HepG2 (cell line): ENCODE measurements around the gene MT4. TPM values are rescaled to one million over a fixed set of nuclear protein-coding genes. Genes with fewer than 3 reads are reported as not detected.

Experiments
- ATAC-seq: fragments of 200-7000 bp; cut with Tn5 transposase; 3 replicates; pipeline ENCODE4 v1.9.1; 2020; ENCODE audit warnings: mild to moderate bottlenecking, moderate library complexity
- BruUV-seq: library from RNA; stranded (reverse); fragments of 400-500 nt; replicated peaks from 2 replicates; lab custom pipeline; 2021; lab: Mats Ljungman, UMichigan
- CTCF ChIA-PET: fragments of 300-600 bp; formaldehyde crosslinking; extraction: SDS; loops from one replicate; lab custom pipeline; 2021; ENCODE audit warnings: low total read pairs, inconsistent platforms, low intra/inter-chr PET ratio; lab: Yijun Ruan, JAX
- POLR2A ChIA-PET: fragments of 350-600 bp; sonication (Branson Sonifier 250); formaldehyde crosslinking; loops from one replicate; lab custom pipeline; 2020; ENCODE audit warnings: antibody characterized with exemption, inconsistent platforms; lab: Yijun Ruan, JAX
- DNase-seq: peaks from one replicate; pipeline ENCODE4 v3.0.0-alpha.2; 2015; ENCODE audit warnings: low spot score
- FAIRE-seq: peaks from 3 replicates; lab custom pipeline; 2011; peaks lifted over from hg19 to GRCh38; lab: Jason Lieb, UNC
- H2AFZ ChIP-seq: one replicate; pipeline ENCODE4 v1.6.1; 2011; ENCODE audit warnings: low read length, inconsistent platforms
- H3K27ac ChIP-seq: fragments of 300-600 bp; 3 replicates; pipeline ENCODE4 v1.8.0; 2011; ENCODE audit warnings: mixed run types, mild to moderate bottlenecking, mixed read lengths, low read length, inconsistent platforms; ENCODE audit not compliant: insufficient read depth; ENCODE audit errors: extremely low read length
- H3K27me3 ChIP-seq, 2 experiments: fragments of 200-600 bp in 1 of 2; 2 replicates in 1 of 2; 3 replicates in 1 of 2; pipeline versions ENCODE4 v1.6.0 to v1.8.0; 2011; ENCODE audit warnings: low read length in 2 of 2, mild to moderate bottlenecking in 2 of 2, moderate library complexity in 2 of 2, inconsistent platforms in 1 of 2; ENCODE audit not compliant: insufficient read depth in 2 of 2, control insufficient read depth in 1 of 2
- H3K36me3 ChIP-seq, 2 experiments: fragments of 200-600 bp in 1 of 2; replicated peaks in 1 of 2; 2 replicates in 1 of 2; 3 replicates in 1 of 2; pipeline versions ENCODE4 v1.5.1 to v1.8.0; 2011; ENCODE audit warnings: low read length in 2 of 2, inconsistent platforms in 1 of 2; ENCODE audit not compliant: insufficient read depth in 2 of 2, control insufficient read depth in 1 of 2
- H3K4me1 ChIP-seq: 2 replicates; pipeline ENCODE4 v1.5.1; 2012; ENCODE audit warnings: low read length, inconsistent platforms; ENCODE audit not compliant: insufficient read depth
- H3K4me2 ChIP-seq: 2 replicates; pipeline ENCODE4 v1.6.0; 2011; ENCODE audit warnings: low read depth, low read length, inconsistent platforms
- H3K4me3 ChIP-seq, 3 experiments: fragments of 200-600 bp in 1 of 3; sonication (generic), shearing (Covaris generic) in 1 of 3; replicated peaks in 1 of 3; 2 replicates each; pipeline ENCODE4 v1.5.1; 2011 to 2016; ENCODE audit warnings: low read length in 3 of 3, inconsistent platforms in 2 of 3, low read depth in 2 of 3, mild to moderate bottlenecking in 2 of 3, control low read depth in 1 of 3, mixed read lengths in 1 of 3; ENCODE audit not compliant: insufficient read depth in 1 of 3
- H3K79me2 ChIP-seq: one replicate; pipeline ENCODE4 v1.6.1; 2011; ENCODE audit warnings: low read length, inconsistent platforms; ENCODE audit not compliant: insufficient read depth
- H3K9ac ChIP-seq: 2 replicates; pipeline ENCODE4 v1.6.0; 2011; ENCODE audit warnings: mild to moderate bottlenecking, low read depth, low read length, inconsistent platforms; ENCODE audit not compliant: insufficient read depth
- H3K9me3 ChIP-seq: 2 replicates; pipeline ENCODE4 v1.5.1; 2012; ENCODE audit warnings: mild to moderate bottlenecking, low read length
- H4K20me1 ChIP-seq: 2 replicates; pipeline ENCODE4 v1.6.0; 2011; ENCODE audit warnings: inconsistent platforms, mild to moderate bottlenecking, low read length, moderate library complexity; ENCODE audit not compliant: insufficient read depth
- BORCS8-MEF2B ChIP-seq: sonication (generic); formaldehyde crosslinking; IDR thresholded peaks from 2 replicates; pipeline ENCODE4 v1.8.0; 2022; ENCODE audit warnings: mild to moderate bottlenecking, missing genetic modification reagents
- E2F5 ChIP-seq: sonication (generic); formaldehyde crosslinking; conservative IDR thresholded peaks from 2 replicates; pipeline ENCODE4 v1.4.0; 2020; ENCODE audit warnings: missing genetic modification reagents
- ZNF205 ChIP-seq: IDR thresholded peaks from 2 replicates; pipeline ENCODE4 v1.6.1; 2018; ENCODE audit warnings: missing biosample characterization, missing genetic modification reagents
- ZNF512 ChIP-seq: sonication (generic); formaldehyde crosslinking; IDR thresholded peaks from 2 replicates; pipeline ENCODE4 v1.4.0; 2020; ENCODE audit warnings: mild to moderate bottlenecking, missing genetic modification reagents
- ZNF567 ChIP-seq: sonication (generic); formaldehyde crosslinking; IDR thresholded peaks from 2 replicates; pipeline ENCODE4 v1.8.1; 2023; ENCODE audit warnings: mild to moderate bottlenecking, missing genetic modification reagents, borderline replicate concordance
- ZNF713 ChIP-seq: sonication (generic); formaldehyde crosslinking; IDR thresholded peaks from 2 replicates; pipeline ENCODE4 v1.4.0; 2020; ENCODE audit warnings: mild to moderate bottlenecking, missing genetic modification reagents
- WGBS: methylation state at CpG from one replicate; pipeline ENCODE4 v1.1.6; 2017; ENCODE audit warnings: low lambda C conversion rate; 5-methylcytosine and 5-hydroxymethylcytosine counted together
- in situ Hi-C: cut with HindIII; loops from 2 replicates; pipeline ENCODE4 v1.10.0; 2017; ENCODE audit warnings: low pct_unique_long_range_greater_than_20kb; ENCODE audit not compliant: extremely low pct_ligation_motif_present
- intact Hi-C: fragments of 100-400 bp; cut with micrococcal nuclease; formaldehyde crosslinking; loops from one replicate; pipeline ENCODE4 v1.10.0; 2022; ENCODE audit not compliant: unreplicated experiment
- polyA plus RNA-seq, 8 experiments: library from polyadenylated mRNA; depleted of rRNA in 3 of 8; stranded (reverse) in 7 of 8; unstranded in 1 of 8; fragments of >200 nt; fragmentation: Illumina TruSeq in 4 of 8; extraction: Trizol in 4 of 8; gene quantifications; 2 replicates each; pipeline versions ENCODE4 v1.2.1 to v1.2.3, GENCODE V29; 2011 to 2016; ENCODE audit warnings: low read depth in 4 of 8, missing spikeins in 1 of 8, mixed read lengths in 1 of 8; ENCODE audit not compliant: insufficient read depth in 1 of 8
- total RNA-seq, 5 experiments: library from RNA; depleted of rRNA; stranded (reverse); fragments of >200 nt; fragmentation: Illumina TruSeq; extraction: Trizol; gene quantifications; 2 replicates each; pipeline ENCODE4 v1.2.3, GENCODE V29; 2016; ENCODE audit warnings: low read depth in 1 of 5
- TF ChIP-seq, protein P1 (sequence below): sonication (generic); formaldehyde crosslinking; IDR thresholded peaks from 2 replicates; pipeline ENCODE4 v1.9.0; 2021; ENCODE audit warnings: missing genetic modification reagents, borderline replicate concordance
- TF ChIP-seq, protein P2 (sequence below): sonication (generic); formaldehyde crosslinking; conservative IDR thresholded peaks from 2 replicates; pipeline ENCODE4 v1.8.1; 2023; ENCODE audit warnings: missing genetic modification reagents

The MT4 gene
- total and polyA plus RNA-seq, 2 of the 13 experiments (the other 11 are each of a cell fraction or from before 2014, with no cell fraction given) = not detected

DNA sequence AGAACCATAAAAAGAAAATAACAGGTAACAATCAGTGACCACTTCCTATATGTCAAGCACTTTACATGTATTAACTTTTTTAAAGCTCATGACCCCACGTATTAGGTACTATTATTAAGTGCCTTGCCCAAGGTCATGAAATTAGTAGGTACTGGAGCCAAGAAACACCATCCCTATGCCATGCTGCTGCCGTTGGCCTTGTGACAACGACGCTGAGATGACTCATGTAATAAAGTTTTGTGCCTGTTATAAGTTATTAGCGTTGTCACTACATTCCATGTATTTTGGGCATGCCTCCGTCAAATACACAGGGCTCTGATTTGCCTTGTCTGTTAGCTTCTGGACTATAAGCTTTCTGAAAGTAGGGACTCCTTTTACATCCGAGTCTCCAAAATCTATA is 46.4 kb upstream of the MT4 start:
- BruUV-seq = TSS peak; percentile 74

DNA sequence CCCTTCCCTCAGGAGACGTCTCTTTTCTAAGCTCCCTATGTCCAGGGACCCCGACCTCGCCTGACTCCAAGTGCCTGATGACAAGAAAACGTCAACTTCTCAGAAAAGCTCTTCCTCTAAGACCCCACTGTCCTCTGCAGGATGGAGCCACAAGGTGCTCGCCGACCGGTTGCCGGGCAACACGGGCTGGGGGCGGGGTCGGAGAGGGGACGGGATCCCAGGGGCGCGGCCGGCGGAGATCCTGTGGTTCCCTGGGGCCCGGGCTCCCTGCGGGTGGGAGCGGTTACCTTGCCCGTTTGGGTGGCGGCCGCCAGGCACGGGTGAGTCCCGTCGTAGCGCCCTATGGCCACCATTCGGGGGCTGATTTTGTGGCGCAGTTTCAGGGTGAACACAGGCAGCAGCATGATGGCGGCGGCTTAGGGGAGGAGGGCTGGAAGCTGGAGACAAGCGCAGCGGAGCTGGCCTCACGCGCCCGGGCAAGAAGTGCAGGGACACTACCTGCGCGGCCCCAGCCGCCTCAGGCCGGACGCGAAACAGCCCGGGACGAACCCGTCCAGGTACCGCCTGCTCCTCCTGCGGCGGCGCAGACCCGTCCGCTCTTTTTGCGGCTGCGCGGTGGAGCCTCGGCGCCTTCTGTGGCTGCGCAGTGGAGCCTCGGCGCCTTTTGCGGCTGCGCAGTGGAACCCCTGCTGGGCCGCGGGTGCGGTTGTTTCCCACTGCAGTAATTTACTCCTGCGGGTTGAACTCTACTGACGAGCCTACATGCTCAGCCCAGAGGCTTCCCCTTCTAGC is 45.2 kb upstream of the MT4 start, which contains the start of gene BBS2:
BBS2 (minus strand) TSS at position 566 of the 792 bp plus-strand sequence; CDS start at position 404, 162 bp downstream.
- in situ Hi-C loops = loop anchor here (10.0 kb wide), 1 partner anchor 185 kb away; no protein-coding TSS in a partner anchor
- H3K27ac ChIP-seq = peak within 1 kb of the TSS; percentile 46
- peaks cover 32% of the 10 kb centered on the region for H3K4me1 ChIP-seq
- peak within 1 kb of the TSS; percentile 70 for H3K9ac ChIP-seq
- H3K4me2 ChIP-seq = peak within 1 kb of the TSS; percentile 90
- H3K9me3 ChIP-seq = no peaks in the 10 kb centered on the region
- ChIA-PET CTCF (no interaction called here), POLR2A (interaction anchor here (1.1 kb wide), 1 partner anchor 40 kb away, joined by 3 read pairs; no protein-coding TSS in a partner anchor)
- ATAC-seq (peak; percentile 98), DNase-seq (peak; percentile 87), FAIRE-seq (no peak)
- H3K4me3 ChIP-seq = peak within 1 kb of the TSS; percentile 71 to 95 (median 87)
- peak within 1 kb of the TSS; percentile 74 for H2AFZ ChIP-seq
- no peaks in the 10 kb centered on the region for H3K36me3 ChIP-seq
- H3K79me2 ChIP-seq = no peaks in the 10 kb centered on the region
- 1% methylated on average over 35 of the region's 65 CpGs for WGBS
- no peaks in the 10 kb centered on the region; a peak in 1 of 5 replicates for H3K27me3 ChIP-seq
- no peaks in the 10 kb centered on the region for H4K20me1 ChIP-seq
- intact Hi-C loops = no loop called here
- BruUV-seq = no TSS peak
- TF ChIP-seq ZNF567 (CRISPR knock-in tag) (peak; percentile 78; the same call in 1 of the 2 replicates), ZNF713 (CRISPR knock-in tag) (peak; percentile 80; the same call in 1 of the 2 replicates), ZNF512 (CRISPR knock-in tag) (peak; percentile 80), E2F5 (CRISPR knock-in tag) (0 out of 2 replicates have a peak, but pooled peaks have one; percentile 55), BORCS8-MEF2B (CRISPR knock-in tag) (peak; percentile 86)
- TF ChIP-seq, protein P1, sequence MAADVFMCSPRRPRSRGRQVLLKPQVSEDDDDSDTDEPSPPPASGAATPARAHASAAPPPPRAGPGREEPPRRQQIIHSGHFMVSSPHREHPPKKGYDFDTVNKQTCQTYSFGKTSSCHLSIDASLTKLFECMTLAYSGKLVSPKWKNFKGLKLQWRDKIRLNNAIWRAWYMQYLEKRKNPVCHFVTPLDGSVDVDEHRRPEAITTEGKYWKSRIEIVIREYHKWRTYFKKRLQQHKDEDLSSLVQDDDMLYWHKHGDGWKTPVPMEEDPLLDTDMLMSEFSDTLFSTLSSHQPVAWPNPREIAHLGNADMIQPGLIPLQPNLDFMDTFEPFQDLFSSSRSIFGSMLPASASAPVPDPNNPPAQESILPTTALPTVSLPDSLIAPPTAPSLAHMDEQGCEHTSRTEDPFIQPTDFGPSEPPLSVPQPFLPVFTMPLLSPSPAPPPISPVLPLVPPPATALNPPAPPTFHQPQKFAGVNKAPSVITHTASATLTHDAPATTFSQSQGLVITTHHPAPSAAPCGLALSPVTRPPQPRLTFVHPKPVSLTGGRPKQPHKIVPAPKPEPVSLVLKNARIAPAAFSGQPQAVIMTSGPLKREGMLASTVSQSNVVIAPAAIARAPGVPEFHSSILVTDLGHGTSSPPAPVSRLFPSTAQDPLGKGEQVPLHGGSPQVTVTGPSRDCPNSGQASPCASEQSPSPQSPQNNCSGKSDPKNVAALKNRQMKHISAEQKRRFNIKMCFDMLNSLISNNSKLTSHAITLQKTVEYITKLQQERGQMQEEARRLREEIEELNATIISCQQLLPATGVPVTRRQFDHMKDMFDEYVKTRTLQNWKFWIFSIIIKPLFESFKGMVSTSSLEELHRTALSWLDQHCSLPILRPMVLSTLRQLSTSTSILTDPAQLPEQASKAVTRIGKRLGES (CRISPR knock-in tag) = no peak

More for the DNA sequence above, 46.4 kb upstream of the MT4 start:
- no peaks in the 10 kb centered on the region for H3K9me3 ChIP-seq
- no peak overlapping the region for H3K9ac ChIP-seq
- H3K4me2 ChIP-seq = no peak overlapping the region; the same call in 1 of the 2 replicates
- H3K4me3 ChIP-seq = no peak overlapping the region
- no peak for FAIRE-seq
- ChIA-PET CTCF (no interaction called here), POLR2A (no interaction called here)
- no peak for ATAC-seq
- TF ChIP-seq ZNF205 (CRISPR knock-in tag) = no peak
- TF ChIP-seq, protein P2, sequence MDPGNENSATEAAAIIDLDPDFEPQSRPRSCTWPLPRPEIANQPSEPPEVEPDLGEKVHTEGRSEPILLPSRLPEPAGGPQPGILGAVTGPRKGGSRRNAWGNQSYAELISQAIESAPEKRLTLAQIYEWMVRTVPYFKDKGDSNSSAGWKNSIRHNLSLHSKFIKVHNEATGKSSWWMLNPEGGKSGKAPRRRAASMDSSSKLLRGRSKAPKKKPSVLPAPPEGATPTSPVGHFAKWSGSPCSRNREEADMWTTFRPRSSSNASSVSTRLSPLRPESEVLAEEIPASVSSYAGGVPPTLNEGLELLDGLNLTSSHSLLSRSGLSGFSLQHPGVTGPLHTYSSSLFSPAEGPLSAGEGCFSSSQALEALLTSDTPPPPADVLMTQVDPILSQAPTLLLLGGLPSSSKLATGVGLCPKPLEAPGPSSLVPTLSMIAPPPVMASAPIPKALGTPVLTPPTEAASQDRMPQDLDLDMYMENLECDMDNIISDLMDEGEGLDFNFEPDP (CRISPR knock-in tag) = 0 out of 2 replicates have a peak, but pooled peaks have one; percentile 35
- TF ChIP-seq, all 625 proteins: peak for 1
- no peak overlapping the region for H3K27ac ChIP-seq
- H4K20me1 ChIP-seq = no peaks in the 10 kb centered on the region
- no peak overlapping the region for H2AFZ ChIP-seq
- intact Hi-C loops (no loop called here), in situ Hi-C loops (loop anchor here (10.0 kb wide), 1 partner anchor 186 kb away; no protein-coding TSS in a partner anchor)
- whole genome bisulfite sequencing = 94% methylated on average over 7 of the region's 7 CpGs
- H3K4me1 ChIP-seq = peaks cover 32% of the 10 kb centered on the region
- no peaks in the 10 kb centered on the region for H3K36me3 ChIP-seq
- no peaks in the 10 kb centered on the region; a peak in 1 of 5 replicates for H3K27me3 ChIP-seq
- H3K79me2 ChIP-seq = no peaks in the 10 kb centered on the region
- no peak for DNase-seq
